Memory B cell (primary cell): Measurements from ENCODE around the gene SARDH.

Experiments
- ATAC-seq: fragments of 150-1000 bp; cut with Tn5 transposase; 2 replicates; pipeline ENCODE4 v1.10.0; 2021; ENCODE audit warnings: low read depth, mild to moderate bottlenecking, moderate library complexity
- DNase-seq, 2 donors: peaks; one replicate each; pipeline ENCODE4 v3.0.0; 2022; ENCODE audit warnings: low spot score in 2 of 2
- H3K27ac Mint-ChIP-seq: one replicate; pipeline ENCODE4 v1.8.0; 2022; ENCODE audit warnings: mild to moderate bottlenecking, moderate library complexity, mixed read lengths
- H3K27me3 Mint-ChIP-seq: one replicate; pipeline ENCODE4 v1.8.0; 2022; ENCODE audit warnings: mixed read lengths
- H3K36me3 Mint-ChIP-seq: one replicate; pipeline ENCODE4 v1.8.0; 2022; ENCODE audit warnings: mild to moderate bottlenecking, mixed read lengths
- H3K4me1 Mint-ChIP-seq: one replicate; pipeline ENCODE4 v1.8.0; 2022; ENCODE audit warnings: mixed read lengths
- H3K4me3 Mint-ChIP-seq: one replicate; pipeline ENCODE4 v1.8.0; 2022; ENCODE audit warnings: mild to moderate bottlenecking, moderate library complexity, mixed read lengths
- H3K9me3 Mint-ChIP-seq: one replicate; pipeline ENCODE4 v1.8.0; 2022; ENCODE audit warnings: mixed read lengths

The SARDH gene

DNA sequence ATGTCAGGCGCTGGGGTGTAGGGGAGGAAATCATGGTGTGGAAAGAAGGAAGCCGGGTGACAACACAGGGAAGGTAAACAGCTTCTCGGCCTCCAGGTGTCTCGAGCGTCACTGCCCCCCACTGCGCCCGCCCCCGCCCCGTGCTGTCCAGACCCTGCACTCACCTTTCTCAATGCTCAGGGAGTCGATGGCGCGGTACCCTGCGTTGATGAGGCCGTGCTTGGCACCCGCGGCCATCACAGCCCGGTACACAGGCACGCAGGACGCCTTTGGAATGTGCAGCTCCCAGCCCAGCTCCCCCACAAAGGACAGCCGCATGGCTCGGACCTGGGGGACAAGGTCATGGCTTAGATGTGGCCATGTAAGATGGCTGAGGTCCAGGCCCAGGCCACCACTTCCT is 66.8 kb downstream of the SARDH start:
- Mint-ChIP-seq H3K27me3 (peaks cover 9% of the 10 kb centered on the region), H3K9me3 (no peaks in the 10 kb centered on the region), H3K27ac (no peak overlapping the region), H3K36me3 (no peaks in the 10 kb centered on the region), H3K4me3 (no peak overlapping the region), H3K4me1 (no peaks in the 10 kb centered on the region)
- ATAC-seq (no peak), DNase-seq (no peak)

GRCh38 chr9:133670466-133670865 is 67.7 kb downstream of the SARDH start:
- Mint-ChIP-seq H3K27me3 (peaks cover 12% of the 10 kb centered on the region), H3K4me3 (no peak overlapping the region), H3K27ac (no peak overlapping the region), H3K36me3 (no peaks in the 10 kb centered on the region), H3K9me3 (no peaks in the 10 kb centered on the region), H3K4me1 (no peaks in the 10 kb centered on the region)
- no peak for ATAC-seq
- DNase-seq, result no peak

DNA sequence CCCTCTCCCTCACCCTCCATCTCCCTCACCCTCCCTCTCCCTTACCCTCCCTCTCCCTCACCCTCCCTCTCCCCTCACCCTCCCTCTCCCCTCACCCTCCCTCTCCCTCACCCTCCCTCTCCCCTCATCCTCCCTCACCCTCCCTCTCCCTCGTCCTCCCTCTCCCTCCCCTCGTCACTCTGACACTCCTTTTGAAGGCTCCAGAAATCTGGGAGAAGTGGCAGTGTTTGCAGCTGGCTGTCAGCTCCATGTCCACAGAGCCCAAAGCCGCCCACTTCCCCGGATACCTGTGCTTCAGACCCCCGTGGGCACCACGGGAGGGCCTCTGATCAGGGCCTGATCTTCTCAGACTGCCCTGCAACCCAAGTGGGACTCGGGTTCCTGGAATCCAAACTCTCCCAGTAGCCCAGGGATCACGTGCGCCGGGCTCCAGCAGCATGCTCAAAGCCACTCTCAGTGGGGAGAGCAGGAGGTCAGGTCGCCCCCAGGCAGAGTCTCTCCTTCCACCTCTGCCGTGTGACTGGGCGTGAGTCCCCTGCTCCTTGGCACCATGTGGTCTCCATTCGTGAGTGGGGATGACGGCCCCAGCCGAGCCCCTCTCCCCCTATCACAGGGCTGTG is 68.9 kb downstream of the SARDH start:
- Mint-ChIP-seq H3K4me1 (no peaks in the 10 kb centered on the region), H3K4me3 (no peak overlapping the region), H3K9me3 (no peaks in the 10 kb centered on the region), H3K36me3 (no peaks in the 10 kb centered on the region), H3K27ac (no peak overlapping the region), H3K27me3 (peaks cover 12% of the 10 kb centered on the region)
- ATAC-seq (no peak), DNase-seq (no peak)

DNA sequence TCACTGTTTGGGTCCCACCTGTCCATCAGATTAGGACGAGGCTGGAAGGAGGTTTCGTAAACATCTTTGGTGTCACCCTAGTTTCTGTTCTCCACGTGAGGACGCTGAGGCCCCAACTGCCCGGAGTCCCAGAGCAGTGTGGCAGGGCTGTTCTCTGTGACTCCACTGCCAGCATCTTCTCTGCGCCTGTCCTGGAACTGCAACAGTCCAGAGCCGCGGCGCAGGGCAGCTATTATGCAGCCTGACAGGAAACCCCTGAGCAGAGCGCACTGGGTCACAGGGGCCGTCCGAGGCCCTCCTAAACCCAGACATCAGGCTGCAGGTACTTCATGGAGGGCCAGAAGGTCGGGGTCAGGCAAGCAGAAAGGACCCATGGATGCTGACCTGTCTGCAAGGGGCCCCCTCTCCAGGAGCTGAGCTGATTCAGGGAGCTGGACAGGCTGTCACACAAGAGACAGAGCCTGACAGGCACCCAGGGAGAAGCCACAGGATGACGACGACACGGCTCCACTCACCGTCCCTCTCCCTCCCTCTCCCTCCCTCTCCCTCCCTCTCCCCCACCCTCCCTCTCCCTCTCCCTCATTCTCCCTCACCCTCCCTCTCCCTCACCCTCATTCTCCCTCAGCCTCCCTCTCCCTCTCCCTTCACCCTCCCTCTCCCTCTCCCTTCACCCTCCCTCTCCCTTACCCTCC is 70.2 kb downstream of the SARDH start:
- no peaks in the 10 kb centered on the region for H3K4me1 Mint-ChIP-seq
- ATAC-seq, result no peak
- H3K36me3 Mint-ChIP-seq, result no peaks in the 10 kb centered on the region
- H3K9me3 Mint-ChIP-seq, result no peaks in the 10 kb centered on the region
- DNase-seq, result no peak
- no peak overlapping the region for H3K4me3 Mint-ChIP-seq
- no peak overlapping the region for H3K27ac Mint-ChIP-seq
- H3K27me3 Mint-ChIP-seq, result peaks cover 12% of the 10 kb centered on the region

- Mint-ChIP-seq H3K36me3 (no peaks in the 10 kb centered on the region), H3K27ac (no peak overlapping the region), H3K4me3 (no peak overlapping the region), H3K27me3 (peaks cover 12% of the 10 kb centered on the region), H3K4me1 (no peaks in the 10 kb centered on the region), H3K9me3 (no peaks in the 10 kb centered on the region)
- ATAC-seq, result no peak
- DNase-seq, result no peak
These were observed 71.3 kb downstream of the SARDH start for GRCh38 chr9:133666845-133667244.

- peaks cover 12% of the 10 kb centered on the region for H3K27me3 Mint-ChIP-seq
- no peaks in the 10 kb centered on the region for H3K4me1 Mint-ChIP-seq
- H3K27ac Mint-ChIP-seq, result no peak overlapping the region
- H3K36me3 Mint-ChIP-seq, result no peaks in the 10 kb centered on the region
- no peak for ATAC-seq
- no peak overlapping the region for H3K4me3 Mint-ChIP-seq
- no peaks in the 10 kb centered on the region for H3K9me3 Mint-ChIP-seq
- DNase-seq, result no peak
These were observed 71.8 kb downstream of the SARDH start for GRCh38 chr9:133666387-133666786.

GRCh38 chr9:133665535-133665934 is 72.6 kb downstream of the SARDH start:
- H3K27ac Mint-ChIP-seq, result no peak overlapping the region

DNA sequence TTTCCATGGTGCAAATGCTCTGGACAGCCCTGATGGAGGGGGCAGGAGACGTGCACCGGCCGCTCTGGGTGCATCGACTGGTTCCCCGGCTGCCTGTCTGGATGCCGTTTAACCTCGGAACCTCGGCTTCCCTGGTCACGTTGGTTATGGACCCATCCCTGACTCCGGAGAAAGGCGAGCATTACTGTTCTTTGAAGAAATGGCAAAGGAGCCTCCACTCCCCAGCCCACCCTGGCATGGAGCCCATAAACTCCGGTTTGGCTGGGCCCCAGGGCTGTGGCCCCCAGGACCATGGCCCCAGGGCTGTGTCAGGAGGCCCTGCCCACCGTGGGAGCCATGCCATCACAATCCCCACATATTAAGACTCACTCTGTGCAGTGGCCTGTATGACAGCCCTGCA is 73.1 kb downstream of the SARDH start:
- no peak overlapping the region for H3K4me3 Mint-ChIP-seq
- H3K36me3 Mint-ChIP-seq, result no peaks in the 10 kb centered on the region
- H3K4me1 Mint-ChIP-seq, result no peaks in the 10 kb centered on the region
- peaks cover 12% of the 10 kb centered on the region for H3K27me3 Mint-ChIP-seq
- DNase-seq (no peak), ATAC-seq (no peak)
- no peak overlapping the region for H3K27ac Mint-ChIP-seq
- H3K9me3 Mint-ChIP-seq, result no peaks in the 10 kb centered on the region

More at GRCh38 chr9:133665535-133665934, 72.6 kb downstream of the SARDH start:
- H3K9me3 Mint-ChIP-seq, result no peaks in the 10 kb centered on the region
- no peaks in the 10 kb centered on the region for H3K36me3 Mint-ChIP-seq
- ATAC-seq, result no peak
- H3K4me1 Mint-ChIP-seq, result no peaks in the 10 kb centered on the region
- DNase-seq, result no peak
- no peak overlapping the region for H3K4me3 Mint-ChIP-seq
- peaks cover 10% of the 10 kb centered on the region for H3K27me3 Mint-ChIP-seq

DNA sequence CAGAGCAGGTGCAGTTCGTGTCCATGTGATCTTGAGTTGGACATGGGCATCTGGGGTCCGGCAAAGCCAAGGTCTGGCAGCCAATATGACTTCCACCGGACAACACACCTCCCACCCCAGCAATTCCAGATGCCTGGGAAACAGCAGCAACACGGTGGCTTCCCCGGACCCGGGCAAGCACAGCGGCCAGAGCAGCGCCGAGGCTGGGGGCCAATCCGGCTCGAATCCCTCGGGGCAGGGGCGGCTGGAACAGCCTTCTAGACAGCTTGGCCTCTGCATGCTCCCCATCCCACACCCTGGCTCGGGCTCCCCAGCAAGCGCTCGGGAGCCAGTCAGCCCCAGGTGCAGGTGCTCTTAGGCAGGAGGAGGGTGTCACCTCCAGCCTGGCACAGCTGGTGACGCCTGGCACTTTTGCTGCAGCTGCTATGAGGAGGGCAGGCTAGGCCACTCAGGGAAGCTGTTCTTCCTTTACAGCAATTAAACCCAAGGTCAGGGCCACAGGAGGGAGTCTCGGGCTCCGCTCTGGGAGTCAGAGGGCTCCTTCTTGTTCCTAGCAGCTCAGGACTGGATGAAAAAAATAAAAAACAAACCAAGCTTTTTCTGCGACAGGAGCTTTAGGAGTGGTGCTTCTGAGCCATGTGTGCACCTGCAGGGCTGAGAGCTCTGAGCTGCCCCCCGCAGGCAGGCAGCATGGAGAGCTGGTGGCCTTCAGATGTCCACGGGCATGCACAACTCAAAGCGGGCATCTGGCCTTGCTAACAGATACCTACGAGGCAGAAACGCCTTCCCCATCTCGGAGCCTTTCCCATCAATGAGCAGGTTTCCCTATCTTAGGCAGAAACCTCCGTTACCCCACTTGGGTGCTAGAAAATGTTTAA is 73.7 kb downstream of the SARDH start:
- H3K36me3 Mint-ChIP-seq, result no peaks in the 10 kb centered on the region
- H3K27ac Mint-ChIP-seq, result no peak overlapping the region
- no peaks in the 10 kb centered on the region for H3K4me1 Mint-ChIP-seq
- H3K9me3 Mint-ChIP-seq, result no peaks in the 10 kb centered on the region
- ATAC-seq (no peak), DNase-seq (no peak)
- H3K27me3 Mint-ChIP-seq, result peaks cover 14% of the 10 kb centered on the region
- no peak overlapping the region for H3K4me3 Mint-ChIP-seq

DNA sequence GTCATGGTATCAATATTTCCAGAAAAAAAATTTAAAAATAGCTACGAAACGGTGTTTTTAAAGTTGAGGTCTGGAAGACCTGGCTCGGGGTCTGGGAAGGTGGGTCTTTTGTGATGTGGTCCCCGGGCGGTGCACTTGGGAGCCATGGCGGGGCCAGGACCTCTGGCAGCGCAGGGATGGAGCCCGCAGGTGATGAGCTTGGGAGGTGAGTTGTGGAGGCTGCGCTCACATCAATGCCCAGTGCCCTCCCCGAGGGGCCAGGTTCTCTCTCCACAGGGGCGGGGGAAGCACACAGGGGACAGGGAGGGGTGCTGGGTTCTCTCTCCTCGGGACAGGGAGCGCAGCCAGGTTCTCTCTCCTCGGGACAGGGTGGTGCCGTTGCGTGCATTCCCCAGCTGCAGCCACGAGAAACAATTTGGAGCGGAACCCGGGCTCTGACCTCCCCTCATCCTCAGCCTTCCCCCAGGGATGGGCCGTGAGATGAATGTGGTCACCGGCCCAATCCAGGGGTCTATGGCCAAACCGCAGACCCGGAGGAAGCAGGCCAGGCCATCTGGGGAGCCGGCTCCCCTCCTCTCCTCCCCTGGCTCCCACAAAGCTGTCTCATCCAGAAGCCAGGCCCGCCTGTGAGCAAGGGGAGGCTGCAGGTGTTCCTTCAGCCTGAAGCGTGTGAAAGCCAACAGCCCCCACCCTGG is 76.2 kb downstream of the SARDH start:
- no peak for ATAC-seq
- peaks cover 24% of the 10 kb centered on the region for H3K27me3 Mint-ChIP-seq
- H3K4me3 Mint-ChIP-seq, result no peak overlapping the region
- no peaks in the 10 kb centered on the region for H3K36me3 Mint-ChIP-seq
- DNase-seq, result no peak
- no peak overlapping the region for H3K27ac Mint-ChIP-seq
- H3K4me1 Mint-ChIP-seq, result no peaks in the 10 kb centered on the region
- H3K9me3 Mint-ChIP-seq, result no peaks in the 10 kb centered on the region

GRCh38 chr9:133659516-133659915 is 78.6 kb downstream of the SARDH start:
- H3K9me3 Mint-ChIP-seq, result no peaks in the 10 kb centered on the region
- H3K4me1 Mint-ChIP-seq, result no peaks in the 10 kb centered on the region
- no peak overlapping the region for H3K27ac Mint-ChIP-seq
- H3K27me3 Mint-ChIP-seq, result peaks cover 23% of the 10 kb centered on the region
- DNase-seq (no peak), ATAC-seq (no peak)
- H3K4me3 Mint-ChIP-seq, result no peak overlapping the region
- H3K36me3 Mint-ChIP-seq, result no peaks in the 10 kb centered on the region

- Mint-ChIP-seq H3K36me3 (no peaks in the 10 kb centered on the region), H3K27ac (no peak overlapping the region), H3K27me3 (peaks cover 25% of the 10 kb centered on the region), H3K4me3 (no peak overlapping the region), H3K4me1 (no peaks in the 10 kb centered on the region), H3K9me3 (no peaks in the 10 kb centered on the region)
- no peak for DNase-seq
- ATAC-seq, result no peak
These were observed 79.4 kb downstream of the SARDH start for GRCh38 chr9:133658442-133659431.

DNA sequence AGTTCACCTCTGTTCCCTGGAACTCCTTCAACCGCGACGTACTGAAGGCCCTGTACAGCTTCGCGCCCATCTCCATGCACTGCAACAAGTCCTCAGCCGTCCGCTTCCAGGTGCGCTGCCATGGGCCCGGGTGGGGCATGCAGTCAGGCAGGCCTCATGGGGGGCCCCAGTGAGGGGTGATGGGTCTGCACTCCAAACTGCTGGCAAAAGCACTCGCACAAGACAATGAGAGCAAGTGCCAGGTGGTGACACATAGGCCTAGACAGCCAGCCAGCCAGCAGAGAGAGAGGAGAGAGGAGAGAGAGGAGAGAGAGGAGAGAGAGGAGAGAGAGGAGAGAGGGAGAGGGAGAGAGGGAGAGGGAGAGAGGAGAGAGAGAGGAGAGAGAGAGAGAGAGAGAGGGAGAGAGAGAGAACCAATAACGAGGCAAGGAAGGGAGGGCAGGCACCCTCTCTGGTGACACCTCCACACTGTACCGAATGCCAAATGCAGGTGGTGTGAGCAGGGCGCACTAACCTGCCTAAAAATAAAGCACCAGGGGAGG is 81.0 kb downstream of the SARDH start:
- peaks cover 29% of the 10 kb centered on the region for H3K27me3 Mint-ChIP-seq
- no peak overlapping the region for H3K4me3 Mint-ChIP-seq
- ATAC-seq (no peak), DNase-seq (no peak)
- H3K9me3 Mint-ChIP-seq, result no peaks in the 10 kb centered on the region
- no peaks in the 10 kb centered on the region for H3K4me1 Mint-ChIP-seq
- H3K36me3 Mint-ChIP-seq, result no peaks in the 10 kb centered on the region
- H3K27ac Mint-ChIP-seq, result no peak overlapping the region
